Cortex of kidney (tissue), 1 donor: ENCODE data around the gene FAM20A.

ENCODE experiments used
- DNase-seq: peaks from one replicate; lab custom pipeline; 2025; lab: John Stamatoyannopoulos, UW

The FAM20A gene

DNA sequence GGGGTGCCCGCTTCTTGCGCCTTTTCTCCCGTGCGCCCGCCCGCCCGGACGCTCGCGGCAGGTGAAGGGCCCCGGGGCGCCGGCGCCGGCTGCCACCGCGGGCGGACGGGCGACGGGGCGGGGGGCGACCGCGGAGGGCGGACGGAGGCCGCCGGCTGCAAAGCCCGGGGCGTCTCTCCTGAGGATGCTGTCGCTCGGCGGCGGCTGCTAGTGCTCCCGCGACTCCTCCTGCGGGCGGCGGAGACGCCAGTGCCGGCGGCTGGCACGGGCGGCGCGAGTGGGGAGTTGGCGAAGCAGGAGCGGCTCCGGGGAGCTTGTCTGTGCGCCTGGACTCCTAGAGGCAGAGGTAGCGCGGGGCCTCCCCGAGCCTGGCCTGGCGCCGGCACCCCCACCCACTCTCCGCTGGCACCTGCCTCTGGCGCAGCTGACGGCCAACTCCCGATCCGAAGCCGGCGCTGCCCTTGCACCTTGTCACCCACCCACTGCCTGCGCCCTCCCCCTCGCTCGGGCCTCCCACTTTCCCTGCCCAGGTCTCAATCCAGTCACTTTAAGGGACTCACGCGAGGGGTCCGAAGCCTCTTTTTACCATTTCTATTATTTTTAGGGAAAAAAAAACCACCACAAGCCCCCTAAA, at the start of gene FAM20A:
Gene FAM20A (minus strand): TSS at position 437 of the 634 bp plus-strand sequence. CDS start 701 bp downstream, outside the sequence.
- DNase-seq = no peak

DNA sequence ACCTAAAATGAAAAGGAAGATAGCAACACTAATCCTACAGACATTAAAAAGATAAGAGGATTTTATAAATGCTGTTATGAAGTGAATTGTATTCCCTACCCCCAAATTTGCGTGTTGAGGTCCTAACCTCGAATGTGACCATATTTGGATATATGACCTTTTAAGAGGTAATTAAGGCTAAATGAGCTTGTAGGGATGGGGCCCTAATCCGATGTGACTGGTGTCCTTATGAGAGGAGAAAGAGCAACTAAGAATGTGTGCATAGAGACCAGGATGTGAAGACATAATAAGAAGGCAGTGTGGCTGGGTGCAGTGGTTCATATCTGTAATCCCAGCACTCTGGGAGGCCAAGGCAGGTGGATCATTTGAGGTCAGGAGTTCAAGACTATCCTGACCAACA, 48.2 kb upstream of the FAM20A start:
- no peak for DNase-seq

DNA sequence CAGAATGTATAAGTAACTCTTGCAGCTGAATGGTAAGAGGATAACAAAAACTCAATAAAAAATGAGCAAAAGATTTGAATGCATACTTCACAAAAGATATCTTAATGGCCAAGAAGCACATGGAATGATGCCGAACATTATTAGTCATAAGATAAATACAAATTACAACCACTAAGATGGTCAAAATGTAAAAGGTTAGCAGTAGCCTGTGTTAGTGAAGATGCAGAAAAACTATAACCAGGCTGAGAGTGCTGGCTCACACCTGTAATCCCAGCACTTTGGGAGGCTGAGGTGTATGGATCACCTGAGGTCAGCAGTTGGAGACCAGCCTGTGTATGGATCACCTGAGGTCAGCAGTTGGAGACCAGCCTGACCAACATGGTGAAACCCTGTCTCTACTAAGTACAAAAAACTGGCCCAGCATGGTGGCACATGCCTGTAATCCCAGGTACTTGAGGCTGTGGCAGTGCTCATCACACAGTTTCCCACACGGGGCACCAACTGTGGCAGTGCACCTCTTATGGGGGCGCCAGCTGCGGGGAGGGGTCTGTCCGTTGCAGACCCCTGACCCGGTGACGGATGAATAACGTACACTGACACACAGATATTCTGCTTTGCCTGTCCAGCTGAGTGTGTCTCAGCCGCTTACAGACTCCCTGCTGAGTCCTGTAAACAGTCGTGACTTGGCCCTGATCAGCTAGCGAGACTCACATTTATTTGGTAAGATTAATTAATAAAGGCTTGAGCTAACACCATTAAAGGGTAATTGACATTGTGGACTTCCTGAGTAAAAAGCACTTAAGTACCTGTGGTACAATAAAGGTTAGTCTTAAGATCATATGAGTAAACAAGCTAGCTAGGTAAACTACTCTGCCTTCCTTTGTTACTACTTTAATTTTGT, 45.7 kb upstream of the FAM20A start:
- no peak for DNase-seq

DNA sequence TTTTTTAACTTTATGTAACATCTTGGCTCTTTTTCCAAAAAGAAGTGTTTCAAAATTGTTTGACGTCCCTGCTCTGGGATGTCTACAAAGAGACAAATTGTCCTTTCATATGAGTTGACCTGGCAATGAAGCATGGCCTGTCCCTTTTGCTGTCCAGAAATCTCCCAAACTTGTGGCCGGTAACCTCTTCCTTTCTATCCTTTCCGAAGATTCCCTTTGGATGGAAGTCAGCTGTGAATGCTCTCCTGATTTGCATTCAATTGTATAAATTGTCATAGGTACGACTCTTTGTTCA, 40.9 kb upstream of the FAM20A start:
- no peak for DNase-seq

DNA sequence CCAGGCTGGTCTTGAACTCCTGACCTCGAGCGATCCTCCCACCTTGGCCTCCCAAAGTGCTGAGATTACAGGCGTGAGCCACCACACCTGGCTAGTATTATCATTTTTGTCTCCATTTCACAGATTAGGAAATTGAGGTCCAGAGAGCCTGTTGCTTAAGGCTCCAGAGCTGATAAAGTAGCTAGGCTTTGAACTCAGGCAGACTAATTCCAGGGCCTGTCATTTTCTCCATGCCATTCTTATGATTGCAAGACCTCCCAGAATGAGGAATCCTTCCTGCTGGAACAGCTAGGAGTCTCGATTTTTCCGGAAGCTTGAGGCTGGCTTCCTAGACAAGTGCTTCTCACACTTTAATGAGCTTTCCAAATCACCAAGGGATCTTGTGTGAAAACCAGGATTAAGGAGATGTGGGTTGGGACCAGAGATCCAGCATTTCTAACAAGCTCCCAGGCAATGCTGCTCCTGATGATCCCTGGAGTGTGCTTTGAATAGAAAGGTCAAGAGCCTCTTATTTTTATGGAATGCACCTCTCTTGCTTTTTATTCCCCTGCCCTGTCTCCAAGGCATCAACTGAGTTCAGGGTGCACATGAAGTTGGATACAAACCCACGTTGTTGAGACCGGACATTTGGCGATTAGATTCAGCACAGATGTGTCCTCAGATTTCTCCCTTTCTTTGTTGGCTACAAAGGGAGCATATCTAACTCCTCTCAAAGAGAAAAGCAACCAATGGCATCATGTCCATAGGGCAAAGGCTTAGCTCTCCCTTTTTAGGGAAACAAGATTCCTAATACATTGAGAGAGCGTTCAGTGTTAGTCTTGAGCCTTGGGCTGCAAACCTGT, 40.3 kb upstream of the FAM20A start:
- no peak for DNase-seq

DNA sequence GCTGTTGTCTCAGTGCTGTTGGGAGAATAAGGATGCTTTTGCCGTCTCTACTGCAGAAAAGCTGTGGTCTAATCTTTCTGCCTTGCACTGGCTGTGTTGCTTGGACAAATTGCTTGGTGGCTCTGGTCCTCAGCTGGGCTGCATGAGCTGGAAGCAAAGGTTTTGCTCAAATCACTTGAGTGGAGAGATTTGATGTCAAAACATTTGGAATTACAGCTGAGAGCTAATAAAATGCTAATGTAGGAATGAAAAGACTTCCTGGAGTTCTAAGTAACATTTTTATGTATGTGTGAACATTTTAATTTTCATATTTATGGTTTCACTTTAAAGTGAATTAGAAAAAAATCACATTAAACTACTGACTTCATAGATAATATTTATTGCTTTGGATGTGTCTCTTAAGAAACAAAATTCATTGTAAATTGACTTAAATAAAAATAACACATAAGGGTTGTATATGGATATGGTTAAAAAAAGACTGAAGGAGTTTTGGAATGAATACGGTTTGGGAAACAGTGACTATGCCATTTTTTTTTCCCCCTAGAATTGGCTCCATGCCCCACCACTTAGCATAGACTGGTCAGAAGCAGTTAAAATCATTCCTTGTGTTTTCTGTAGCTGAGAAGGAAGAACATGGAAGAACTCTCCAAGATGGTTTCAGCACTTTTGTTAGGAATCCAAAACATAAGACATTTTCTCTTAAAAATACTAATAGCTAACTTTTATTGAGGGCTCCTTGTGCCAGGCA, 39.2 kb upstream of the FAM20A start:
- DNase-seq = no peak

DNA sequence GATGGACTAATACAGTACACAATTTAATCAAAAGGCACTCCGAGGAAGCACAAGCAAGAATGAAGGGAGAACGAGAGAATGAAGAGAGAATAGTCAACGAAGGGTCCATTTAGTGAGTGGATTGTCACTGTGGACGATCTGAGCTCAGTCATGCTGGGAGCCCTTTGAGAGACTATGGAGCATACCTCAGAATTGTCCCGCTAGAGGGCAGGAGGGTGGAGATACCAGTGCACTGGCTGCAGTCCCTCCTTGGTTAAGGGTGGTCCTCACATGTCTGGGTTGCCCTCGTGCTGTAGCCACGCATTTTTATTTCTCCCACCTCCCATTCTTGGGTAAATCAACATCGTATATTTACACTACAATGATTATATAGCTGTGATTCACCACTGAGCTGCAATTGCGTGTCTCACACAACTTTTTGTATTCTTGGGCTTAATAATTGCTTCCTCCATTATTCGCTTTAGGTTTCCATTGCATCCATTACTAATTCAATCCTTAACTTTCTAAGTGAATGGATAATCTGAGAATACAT, 33.2 kb upstream of the FAM20A start:
- no peak for DNase-seq

DNA sequence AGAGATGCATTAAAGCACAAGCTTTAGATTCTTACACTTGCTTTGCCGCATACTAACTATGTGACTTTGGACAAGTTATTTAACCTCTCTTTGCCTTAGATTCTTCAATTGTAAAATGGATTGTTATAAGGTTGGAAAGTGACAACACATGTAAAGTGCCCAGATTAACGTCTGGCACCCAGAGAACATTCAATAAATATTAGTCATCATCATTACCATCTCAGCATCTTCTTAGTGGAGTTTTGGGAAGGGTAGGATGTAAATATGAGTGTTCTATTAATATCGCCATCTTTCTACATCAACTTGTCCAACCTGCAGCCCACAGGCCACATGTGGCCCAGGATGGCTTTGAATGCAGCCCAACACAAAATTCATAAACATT, 27.4 kb upstream of the FAM20A start:
- no peak for DNase-seq

DNA sequence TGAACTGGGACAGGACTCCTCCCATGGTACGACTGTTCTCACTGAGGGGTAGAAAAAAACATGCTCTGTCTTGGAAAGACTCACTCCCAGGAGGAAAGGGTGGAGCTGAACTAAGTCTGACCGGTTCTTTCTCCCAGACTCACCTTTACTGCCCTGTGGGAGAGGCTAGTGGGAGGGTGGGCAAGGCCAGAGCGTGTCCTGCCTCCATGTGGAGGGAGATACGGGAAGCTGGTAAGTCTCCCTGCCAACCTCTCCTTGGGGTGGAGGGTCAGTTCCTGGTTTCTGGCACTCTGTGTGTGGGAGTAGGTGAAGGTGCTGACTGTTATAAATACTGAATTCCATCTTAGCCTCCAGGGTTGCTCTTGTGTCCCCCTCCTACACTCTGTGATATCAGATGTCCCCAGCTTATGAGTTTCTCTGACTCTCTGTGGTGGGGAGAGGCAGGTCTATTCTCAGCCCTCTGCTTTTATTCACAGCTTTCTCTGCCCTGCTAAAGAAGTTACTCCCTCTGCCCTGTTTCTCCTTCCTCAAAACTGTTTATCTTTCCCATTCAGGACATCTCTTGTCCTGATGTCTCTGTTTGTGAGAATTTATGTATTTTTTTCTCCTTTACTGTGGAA, 26.9 kb upstream of the FAM20A start:
- DNase-seq = no peak

DNA sequence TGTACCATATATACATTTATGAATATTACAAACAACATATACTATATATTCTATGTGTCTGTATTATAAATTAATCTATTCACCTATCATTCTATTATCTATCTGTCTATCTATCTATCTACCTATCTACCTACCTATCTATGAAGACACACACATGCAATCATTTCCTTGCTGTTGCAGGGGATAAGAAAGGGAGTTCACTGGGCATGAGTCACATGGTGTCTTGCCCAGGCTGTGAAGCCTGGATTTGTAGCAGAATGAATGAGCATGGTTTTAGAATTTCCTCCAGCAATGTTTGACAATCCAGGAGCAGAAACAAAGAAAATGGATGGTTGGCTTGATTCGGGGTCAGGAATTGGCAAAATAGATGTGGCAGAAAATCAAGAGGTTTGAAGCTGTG, 23.2 kb upstream of the FAM20A start:
- DNase-seq = no peak

DNA sequence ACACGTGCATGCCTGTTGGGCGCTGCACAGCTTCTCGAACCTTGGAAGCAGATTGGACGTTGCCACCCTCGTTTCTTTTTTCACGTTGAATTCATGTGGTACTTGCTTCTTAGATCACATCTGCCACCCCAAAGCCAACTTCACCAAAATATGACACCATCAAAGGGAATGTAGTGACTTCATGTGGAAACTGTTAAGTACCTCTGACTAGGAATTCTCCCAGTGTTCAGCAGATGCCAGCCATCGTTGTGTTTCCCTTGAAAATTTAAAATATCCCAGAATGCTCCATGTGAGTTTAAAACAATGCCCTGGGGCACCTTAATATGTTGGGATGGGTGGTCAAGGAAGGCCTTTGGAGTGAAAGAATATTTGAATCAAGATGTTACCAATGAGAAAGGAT, 22.6 kb upstream of the FAM20A start:
- DNase-seq = no peak

DNA sequence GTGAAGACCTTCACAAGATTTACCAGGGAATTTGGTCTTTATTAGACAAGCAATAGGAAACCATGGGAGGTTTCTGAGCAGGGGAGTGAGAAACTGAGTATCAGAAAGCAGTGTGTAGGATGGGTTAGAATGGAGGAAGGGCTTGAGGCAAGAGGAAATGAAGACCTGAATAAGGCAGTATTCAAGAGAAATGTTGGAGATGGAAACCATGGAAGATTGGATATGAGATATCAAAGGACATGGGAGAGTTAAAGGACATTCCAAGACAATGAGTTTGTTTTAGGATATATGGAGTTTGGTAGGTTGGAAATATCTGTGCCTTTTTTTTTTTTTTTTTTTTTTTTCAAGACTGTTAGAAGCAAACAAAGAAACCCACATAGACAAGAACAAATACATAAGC, 21.3 kb upstream of the FAM20A start:
- DNase-seq = no peak

DNA sequence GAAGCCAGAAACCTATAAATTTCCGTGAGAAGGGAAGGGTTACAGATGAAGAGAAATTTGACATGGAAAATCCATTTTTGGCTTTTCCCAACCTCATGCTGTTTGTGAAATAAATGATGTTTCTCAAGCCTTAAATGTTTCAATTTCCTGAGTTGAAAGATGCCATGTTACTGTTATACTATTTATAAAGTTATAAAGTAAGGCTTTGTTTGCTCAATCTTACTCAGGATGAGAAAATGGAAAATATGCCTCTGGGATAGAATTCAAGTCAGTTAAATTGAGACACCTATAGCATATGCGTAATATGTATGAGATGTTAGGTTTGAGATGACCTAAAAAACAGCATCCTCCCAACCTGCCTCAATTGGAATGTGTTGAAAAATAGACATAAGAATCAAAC, 19.9 kb upstream of the FAM20A start:
- DNase-seq = no peak

DNA sequence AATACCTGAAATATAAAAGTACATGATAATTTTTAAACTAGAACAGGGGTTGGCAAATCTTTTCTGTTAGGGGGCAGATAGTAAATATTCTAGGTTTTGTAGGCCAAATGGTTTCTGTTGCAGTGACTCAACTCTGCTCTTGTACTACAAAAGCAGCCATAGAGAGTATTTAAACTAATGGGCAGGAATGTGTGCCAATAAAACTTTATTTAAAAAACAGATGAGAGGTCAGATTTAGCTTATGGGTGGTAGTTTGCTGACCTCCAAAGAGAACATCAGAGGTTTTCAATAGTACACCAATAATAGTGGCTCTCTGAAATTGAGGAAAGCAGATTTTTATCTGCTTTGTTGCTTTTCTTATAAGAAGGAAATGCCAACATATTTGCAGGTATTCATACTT, 15.2 kb upstream of the FAM20A start:
- DNase-seq = no peak

DNA sequence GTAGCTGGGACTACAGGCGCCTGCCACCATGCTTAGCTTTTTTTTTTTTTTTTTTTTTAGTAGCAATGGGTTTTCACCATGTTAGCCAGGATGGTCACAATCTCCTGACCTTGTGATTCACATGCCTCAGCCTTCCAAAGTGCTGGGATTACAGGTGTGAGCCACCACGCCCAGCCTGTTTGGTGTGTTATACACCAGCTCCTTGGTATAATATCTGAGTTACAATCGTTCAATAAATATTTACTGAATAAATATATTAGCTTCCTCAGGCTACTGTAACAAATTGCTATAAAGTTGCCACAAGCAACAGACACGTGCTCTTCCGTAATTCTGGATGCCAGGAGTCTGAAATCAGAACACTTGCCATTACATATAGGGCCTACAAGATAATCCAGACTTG, 13.6 kb upstream of the FAM20A start:
- DNase-seq = no peak

DNA sequence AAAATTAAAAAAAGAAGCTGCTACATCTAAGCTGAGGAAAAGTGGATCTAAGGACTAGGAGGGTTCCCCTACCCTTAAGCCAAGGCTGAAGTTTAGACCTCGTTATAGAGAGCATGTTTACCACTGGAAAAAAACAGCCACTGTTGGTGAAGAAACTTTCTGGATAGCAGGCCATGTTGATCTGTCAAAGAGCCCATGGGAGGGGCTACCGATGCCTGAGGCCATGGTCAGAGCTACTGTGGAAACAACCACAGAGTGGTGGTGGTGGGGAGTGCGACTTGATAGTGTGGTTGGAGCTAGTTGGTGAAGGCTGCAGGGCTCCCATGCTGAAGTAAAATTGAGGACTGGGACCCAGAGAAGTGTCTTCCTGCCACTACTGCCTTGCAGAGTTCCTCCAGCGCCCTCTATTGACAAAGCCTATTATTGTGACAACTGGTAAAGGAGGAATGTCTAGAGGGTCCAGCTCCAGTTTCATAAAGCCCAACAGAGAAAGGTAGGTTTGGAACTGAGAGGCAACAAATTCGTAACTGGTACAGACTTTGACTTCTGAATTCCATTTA, 12.7 kb upstream of the FAM20A start:
- DNase-seq = no peak

DNA sequence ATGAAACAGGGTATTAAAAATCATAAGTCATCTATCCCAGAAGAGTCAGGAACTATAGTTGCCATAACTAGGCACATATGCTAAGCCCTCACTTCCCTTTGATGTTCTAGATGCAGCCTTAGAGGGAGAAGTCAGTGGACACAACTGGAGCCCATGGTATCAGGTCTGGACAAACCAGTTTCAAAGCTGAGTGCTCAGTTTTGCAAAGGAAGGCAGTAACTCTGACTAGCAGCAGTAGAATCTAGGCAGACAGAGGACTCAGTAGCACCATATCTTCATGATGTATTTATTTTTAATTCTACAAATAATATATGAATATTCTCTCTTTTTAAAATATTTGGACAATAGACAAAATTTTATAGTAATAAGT, 11.7 kb upstream of the FAM20A start:
- no peak for DNase-seq

DNA sequence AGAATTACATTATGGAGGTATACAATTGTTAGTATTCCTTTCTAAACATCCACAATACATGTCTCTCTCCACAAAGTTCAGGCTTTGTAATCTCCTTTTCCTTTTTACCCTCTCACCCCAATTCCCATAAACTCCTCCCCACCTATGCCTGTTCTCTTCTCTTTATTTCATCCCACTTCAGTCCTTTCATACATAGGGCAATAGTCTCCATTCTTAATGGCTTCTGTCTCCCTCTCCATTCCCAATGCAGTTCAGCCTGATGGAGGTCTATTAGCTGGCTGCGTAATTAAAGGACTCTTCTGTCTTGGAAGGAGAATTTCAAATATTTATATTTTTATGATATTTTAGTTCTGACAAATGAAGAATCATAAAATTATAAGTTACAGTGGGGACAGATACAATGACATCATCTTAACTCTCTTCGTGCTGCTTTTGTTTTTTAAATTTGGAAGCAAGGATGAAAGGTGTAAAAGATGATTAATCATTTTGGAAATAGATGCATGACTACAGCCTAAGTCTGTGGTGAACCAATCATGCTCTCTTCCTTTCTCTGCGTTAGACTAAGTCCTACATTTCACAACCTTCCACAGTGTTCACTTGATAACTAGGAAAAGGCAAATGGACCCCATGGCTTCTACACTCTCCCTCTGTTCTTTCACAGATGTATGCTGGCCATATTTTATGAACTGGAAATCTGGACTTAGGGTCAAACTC, 11.2 kb upstream of the FAM20A start:
- no peak for DNase-seq

DNA sequence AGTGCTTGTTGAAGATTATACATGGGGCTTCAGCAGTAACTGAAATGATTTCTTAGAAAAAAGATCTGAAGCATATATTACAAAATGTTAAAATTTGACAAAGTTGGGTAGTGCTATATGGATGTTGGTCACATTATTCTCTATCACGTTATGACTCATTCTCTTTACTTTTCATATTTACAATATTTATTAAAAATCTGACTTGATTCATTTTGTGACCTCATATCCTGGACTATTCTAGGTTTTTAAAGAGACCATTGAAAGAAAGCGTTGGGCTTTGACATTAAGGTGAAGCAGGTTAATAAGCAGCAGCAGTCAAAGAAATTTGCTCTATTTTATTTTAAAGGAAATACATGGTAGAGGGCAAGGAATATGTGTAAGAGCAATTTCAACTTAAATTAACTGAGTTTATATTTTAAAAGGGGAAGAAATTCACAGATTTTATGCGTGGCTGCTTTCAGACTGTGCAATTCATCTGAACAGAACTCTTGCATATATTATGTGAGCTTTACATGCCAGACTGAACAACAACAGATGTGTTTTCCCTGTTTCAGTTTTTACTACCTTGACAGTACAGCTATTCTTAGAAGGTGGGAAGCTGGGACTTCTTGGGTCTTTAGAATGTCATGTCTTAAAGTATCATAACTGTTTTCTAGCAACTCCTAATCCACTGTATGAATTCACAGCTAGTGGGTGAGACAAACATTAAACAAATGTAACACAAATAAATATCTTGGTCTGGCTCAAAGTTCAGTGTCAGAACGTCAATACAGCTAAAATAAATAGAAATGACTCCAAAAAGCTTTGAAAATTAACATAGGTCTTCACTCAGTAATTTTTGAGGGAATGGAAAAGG, 10.4 kb upstream of the FAM20A start:
- no peak for DNase-seq

DNA sequence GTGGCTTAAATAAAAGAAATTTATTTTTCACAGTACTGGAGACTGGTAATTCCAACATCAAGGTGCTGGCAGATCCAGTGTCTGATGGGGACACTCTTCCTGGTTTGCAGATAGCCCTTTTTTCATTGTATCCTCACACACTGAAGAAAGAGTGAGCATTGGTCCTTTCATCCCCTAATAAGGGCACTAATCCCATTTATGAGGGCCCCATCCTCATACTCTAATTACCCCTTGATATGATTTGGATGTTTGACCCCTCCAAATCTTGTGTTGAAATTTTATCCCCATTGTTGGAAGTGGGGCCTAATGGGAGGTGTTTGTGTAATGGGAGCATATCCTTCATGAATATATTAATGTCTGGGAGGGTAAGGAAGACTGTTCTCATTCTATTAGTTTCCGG, 9.4 kb upstream of the FAM20A start:
- DNase-seq = no peak
